Measurements from ENCODE around the gene CHD9NB. TPM values are rescaled to one million over a fixed set of nuclear protein-coding genes. Genes with fewer than 3 reads are reported as not detected.
A peak's percentile ranks its signal among the peaks of the same experiment; 100 is the strongest.

CHD9NB gene
- total RNA-seq, 4 donors from 2014 or later: 0.48 to 5.5 (median 0.86) TPM

DNA sequence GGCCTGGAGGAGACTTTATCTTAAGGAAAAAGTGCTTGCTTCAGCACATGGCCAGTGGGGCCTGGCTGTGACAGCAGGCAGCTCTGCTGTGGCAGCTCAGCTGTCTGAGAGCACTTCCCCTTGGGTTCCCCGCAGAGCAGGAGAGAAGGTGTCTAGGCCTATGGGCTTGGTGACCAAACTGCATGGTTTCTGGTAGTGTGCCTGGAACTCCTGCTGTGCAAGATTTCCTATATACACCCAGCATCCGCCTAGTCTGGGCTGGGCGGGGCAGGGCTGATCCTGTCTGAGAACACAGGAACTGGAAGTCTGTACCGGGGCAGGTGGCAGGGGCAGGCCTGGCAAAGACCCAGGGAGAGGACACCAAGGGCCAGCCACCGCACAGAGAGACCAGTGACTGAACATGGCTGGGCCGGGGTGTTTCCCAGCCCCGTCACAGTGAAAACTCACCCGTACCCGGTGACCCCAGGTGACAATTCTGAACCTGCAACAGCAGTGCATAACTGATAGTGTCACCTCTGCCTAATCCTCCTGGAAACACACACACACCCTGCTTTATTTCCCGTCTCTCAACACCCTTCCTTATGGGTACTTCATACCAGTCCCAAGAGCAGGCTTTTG lies 41.4 kb upstream of the CHD9NB start:
- DNase-seq (ENCODE audit: low spot score) (no peak), ATAC-seq (ENCODE audit: low FRiP score) (no peak)
- TF ChIP-seq CTCF (IDR thresholded peaks at IDR 0.05): no peak

DNA sequence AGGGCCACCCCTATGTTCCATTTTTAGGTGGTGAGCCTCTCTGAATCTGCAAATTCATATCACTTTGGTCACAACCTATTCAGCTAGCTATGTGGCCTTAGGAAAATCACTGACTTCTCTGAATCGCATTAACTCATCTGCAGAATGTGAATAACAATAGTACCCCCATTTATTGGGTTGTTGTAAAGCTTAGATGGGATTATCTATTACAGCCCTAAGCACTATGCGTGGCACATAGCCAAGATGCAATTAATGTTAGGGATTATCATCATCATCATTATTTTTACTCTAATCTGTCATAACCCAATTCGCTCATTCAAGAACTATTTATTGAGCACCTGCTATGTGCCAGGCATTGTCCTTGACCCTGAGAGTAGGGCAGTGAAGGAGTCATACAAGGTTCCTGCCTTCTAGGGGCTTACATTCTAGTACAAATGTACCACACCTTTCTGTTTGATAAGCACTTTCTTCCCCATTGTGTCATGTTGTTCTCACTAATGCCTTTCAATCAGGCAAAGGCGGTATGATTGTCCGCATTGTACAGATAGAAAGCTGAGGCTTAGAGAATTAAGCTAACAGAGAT lies 40.6 kb upstream of the CHD9NB start:
- no peak for DNase-seq (ENCODE audit: low spot score)
- no peak for ATAC-seq (ENCODE audit: low FRiP score)
- TF ChIP-seq CTCF (IDR thresholded peaks at IDR 0.05): no peak

DNA sequence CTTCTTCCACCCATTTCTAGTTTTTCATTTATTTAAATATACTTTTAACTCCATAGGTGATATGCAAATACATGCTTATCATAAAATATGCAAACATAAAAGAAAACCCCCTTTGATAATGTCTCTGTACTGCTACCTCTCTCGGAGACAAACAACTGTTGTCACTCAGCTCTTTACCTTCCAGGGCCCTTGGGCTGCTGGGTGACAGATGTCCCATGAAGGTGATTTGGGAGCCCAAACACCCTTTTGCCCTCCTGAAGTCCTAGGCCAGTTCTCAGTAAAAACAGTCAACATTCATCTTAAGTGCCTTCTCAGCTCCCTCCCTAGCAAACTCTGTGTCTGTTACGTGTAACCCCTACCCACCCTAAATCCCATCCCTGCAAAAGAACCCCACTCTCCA lies 39.6 kb upstream of the CHD9NB start:
- DNase-seq (ENCODE audit: low spot score) (no peak), ATAC-seq (ENCODE audit: low FRiP score) (no peak)

GRCh38 chr16:53091466-53092211 lies 38.9 kb upstream of the CHD9NB start:
- no peak for DNase-seq (ENCODE audit: low spot score)
- ATAC-seq (ENCODE audit: low FRiP score): peak; percentile 20
- TF ChIP-seq CTCF (IDR thresholded peaks at IDR 0.05): no peak

More for the DNA sequence above, 39.6 kb upstream of the CHD9NB start:
- no peak for TF ChIP-seq CTCF (IDR thresholded peaks at IDR 0.05)

DNA sequence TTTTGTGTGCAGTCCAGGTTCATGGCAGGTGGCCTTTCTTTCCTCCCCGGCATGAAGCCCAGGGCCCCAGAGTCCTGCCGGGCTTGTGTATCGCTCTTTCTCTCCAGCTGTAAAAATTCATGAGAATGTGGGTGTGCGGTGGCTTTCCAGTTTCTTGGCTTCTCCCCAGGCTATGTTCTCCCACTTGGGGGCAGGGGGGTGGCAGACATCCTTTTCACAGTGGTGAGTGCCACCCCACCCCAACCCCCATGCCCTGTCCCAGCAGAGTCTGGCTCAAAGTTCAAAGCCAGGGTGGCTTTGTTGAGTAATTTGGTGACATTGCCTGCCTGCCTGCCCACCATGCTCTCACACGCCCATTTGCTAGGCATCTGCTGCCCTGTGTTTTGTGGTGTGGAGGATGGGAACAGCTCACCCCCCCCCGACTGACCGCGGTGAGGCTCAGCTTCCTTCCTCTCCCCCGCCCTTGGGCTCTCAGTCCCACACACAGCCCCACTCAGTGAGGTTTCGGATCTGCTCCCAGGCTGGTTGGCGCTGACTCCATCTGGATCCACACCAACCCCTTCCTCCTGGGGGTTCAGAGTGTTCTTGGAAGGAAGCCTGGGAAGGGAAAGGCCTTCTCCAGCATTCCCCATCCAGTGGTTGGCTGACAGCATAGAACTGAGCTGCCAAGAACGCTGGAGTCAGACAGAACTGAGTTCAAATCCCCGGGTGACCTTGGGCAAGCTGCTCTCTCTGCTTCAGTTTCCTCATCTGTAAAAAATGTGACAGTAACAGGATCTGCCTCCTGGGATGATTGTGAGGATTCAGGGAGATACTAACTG lies 38.1 kb upstream of the CHD9NB start:
- no peak for TF ChIP-seq CTCF (IDR thresholded peaks at IDR 0.05)
- ATAC-seq (ENCODE audit: low FRiP score): peak; percentile 93
- peak; percentile 50 for DNase-seq (ENCODE audit: low spot score)

DNA sequence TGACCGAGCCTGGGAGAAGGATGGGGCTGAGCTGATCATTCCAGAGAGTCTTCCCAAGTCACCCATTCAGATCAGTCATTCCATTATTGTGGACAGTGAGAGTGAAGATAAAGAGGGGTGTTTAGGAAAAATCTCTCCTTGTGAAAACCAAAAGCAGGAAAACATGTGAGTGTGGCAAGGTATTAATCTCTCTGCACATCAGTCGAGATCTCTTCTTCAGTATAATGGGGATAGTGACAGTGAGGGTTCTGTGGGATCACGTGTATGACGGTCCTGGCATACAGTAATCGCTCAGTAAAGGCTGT lies 37.5 kb upstream of the CHD9NB start:
- no peak for TF ChIP-seq CTCF (IDR thresholded peaks at IDR 0.05)
- ATAC-seq (ENCODE audit: low FRiP score) (no peak), DNase-seq (ENCODE audit: low spot score) (no peak)

Data from omental fat pad (tissue), 4 donors.